ENCODE results near the gene ADAMTS20.
"Not testable (repeated sequence)": the region's sequence is repeated elsewhere in the genome, so short reads cannot be mapped to it uniquely, and the experiment has no call there.

The ADAMTS20 gene

GRCh38 chr12:43357141-43357540, 194.9 kb downstream of the ADAMTS20 start:
- FAIRE-seq = no peak
- TF ChIP-seq POLR2A (IDR thresholded peaks at IDR 0.05; ENCODE audit: low read depth, low read length) = no peak
- no peak for DNase-seq (ENCODE audit: insufficient read length, low spot score)

- no peak for TF ChIP-seq POLR2A (IDR thresholded peaks at IDR 0.05; ENCODE audit: low read depth, low read length)
- DNase-seq (ENCODE audit: insufficient read length, low spot score) (no peak), FAIRE-seq (no peak)
These were observed 200.0 kb downstream of the ADAMTS20 start for GRCh38 chr12:43352001-43352400.

- no peak for TF ChIP-seq POLR2A (IDR thresholded peaks at IDR 0.05; ENCODE audit: low read depth, low read length)
- FAIRE-seq (no peak), DNase-seq (ENCODE audit: insufficient read length, low spot score) (no peak)
These were observed 202.1 kb downstream of the ADAMTS20 start for GRCh38 chr12:43349863-43350262.

DNA sequence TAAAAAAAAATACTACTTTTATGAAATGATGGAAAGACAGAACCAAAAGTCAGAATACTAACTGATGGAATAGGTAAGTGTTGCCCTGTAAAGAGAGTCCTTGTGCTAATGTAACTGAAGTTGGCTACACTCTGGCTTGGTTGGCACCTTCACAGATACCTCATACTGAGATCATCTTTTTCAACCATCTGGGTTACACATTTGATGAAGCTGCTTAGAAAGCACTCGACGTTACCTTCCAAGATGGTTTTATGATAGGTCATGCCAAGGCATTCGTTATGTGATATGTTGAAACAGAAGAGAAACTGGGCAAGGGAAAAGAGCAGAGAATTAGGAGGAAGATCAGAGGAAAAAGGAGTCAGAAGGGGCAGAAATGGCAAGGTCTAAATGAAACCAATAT, 203.8 kb downstream of the ADAMTS20 start:
- no peak for DNase-seq (ENCODE audit: insufficient read length, low spot score)
- FAIRE-seq = no peak
- no peak for TF ChIP-seq POLR2A (IDR thresholded peaks at IDR 0.05; ENCODE audit: low read depth, low read length)

GRCh38 chr12:43347026-43347425, 205.0 kb downstream of the ADAMTS20 start:
- FAIRE-seq = no peak
- DNase-seq (ENCODE audit: insufficient read length, low spot score) = no peak
- no peak for TF ChIP-seq POLR2A (IDR thresholded peaks at IDR 0.05; ENCODE audit: low read depth, low read length)

- FAIRE-seq (no peak), DNase-seq (ENCODE audit: insufficient read length, low spot score) (no peak)
- no peak for TF ChIP-seq POLR2A (IDR thresholded peaks at IDR 0.05; ENCODE audit: low read depth, low read length)
These were observed 207.0 kb downstream of the ADAMTS20 start for GRCh38 chr12:43345023-43345422.

GRCh38 chr12:43341785-43342313, 210.2 kb downstream of the ADAMTS20 start:
- not testable (repeated sequence) for DNase-seq (ENCODE audit: insufficient read length, low spot score); FAIRE-seq

- peak; percentile 82 for FAIRE-seq
- DNase-seq (ENCODE audit: insufficient read length, low spot score) = peak; percentile 10
- no peak for TF ChIP-seq POLR2A (IDR thresholded peaks at IDR 0.05; ENCODE audit: low read depth, low read length)
These were observed 213.0 kb downstream of the ADAMTS20 start for GRCh38 chr12:43338848-43339526.

- TF ChIP-seq POLR2A (IDR thresholded peaks at IDR 0.05; ENCODE audit: low read depth, low read length) = no peak
- FAIRE-seq (peak; percentile 60), DNase-seq (ENCODE audit: insufficient read length, low spot score) (no peak)
These were observed 214.2 kb downstream of the ADAMTS20 start for GRCh38 chr12:43337571-43338444.

DNA sequence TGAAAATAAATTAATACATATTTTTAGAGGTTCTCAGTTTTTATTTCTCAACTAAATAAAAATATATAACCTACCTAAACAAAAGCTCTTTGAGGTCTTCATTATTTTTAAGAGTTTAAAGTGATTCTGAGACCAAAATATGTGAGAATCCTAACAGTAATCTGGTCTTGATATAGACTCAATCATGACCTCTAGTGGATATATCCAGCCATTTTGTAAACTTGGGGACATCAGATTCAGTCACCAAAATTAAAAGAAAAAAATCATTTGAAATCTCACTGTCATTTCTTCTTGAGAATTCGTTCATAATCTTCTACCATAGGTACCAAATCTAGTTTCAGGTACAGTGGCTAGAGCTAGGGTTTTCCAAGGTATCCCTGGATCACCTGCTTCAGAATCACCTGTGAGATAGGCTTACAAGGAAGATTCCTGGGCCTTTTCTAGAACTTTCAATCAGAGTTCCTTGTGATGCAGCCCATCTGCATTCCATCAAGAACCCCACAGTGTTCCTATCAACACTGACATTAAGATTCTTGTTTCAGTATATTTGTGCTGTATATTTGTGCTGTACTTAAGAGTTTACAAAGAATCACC, 214.9 kb downstream of the ADAMTS20 start:
- no peak for DNase-seq (ENCODE audit: insufficient read length, low spot score)
- peak; percentile 15 for FAIRE-seq
- no peak for TF ChIP-seq POLR2A (IDR thresholded peaks at IDR 0.05; ENCODE audit: low read depth, low read length)

- TF ChIP-seq POLR2A (IDR thresholded peaks at IDR 0.05; ENCODE audit: low read depth, low read length) = no peak
- no peak for DNase-seq (ENCODE audit: insufficient read length, low spot score)
- no peak for FAIRE-seq
These were observed 218.4 kb downstream of the ADAMTS20 start for GRCh38 chr12:43333644-43334043.

DNA sequence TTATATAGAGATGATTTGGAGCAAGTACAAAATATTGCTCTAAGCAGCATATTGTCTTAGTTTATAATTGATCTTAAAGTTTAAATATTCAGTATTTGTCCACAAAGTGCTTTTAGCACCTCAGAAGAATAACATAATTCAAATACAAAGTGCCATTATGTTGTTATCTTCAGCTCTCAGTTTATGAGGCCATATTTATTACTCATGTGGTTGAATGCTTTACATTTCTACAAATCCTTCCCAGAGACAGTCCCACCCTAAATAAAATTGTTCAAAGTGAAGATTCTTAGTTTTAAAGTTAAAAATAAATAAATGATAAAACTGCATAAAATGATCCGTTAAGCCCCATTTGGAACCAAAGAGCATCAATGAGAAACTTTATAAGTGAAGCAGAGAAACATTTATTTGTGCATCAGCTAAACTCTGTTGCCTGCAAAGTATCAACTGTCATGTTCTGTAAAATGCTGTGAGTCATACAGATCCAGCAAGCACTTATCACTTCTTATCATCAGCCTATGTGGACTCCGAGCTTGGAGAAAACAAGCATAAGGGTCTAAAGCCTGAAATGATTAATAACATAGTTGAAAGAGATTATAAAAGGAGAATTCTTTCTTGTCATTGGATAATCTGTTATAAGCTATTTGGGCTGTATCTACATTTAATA, 218.9 kb downstream of the ADAMTS20 start:
- DNase-seq (ENCODE audit: insufficient read length, low spot score) = no peak
- TF ChIP-seq POLR2A (IDR thresholded peaks at IDR 0.05; ENCODE audit: low read depth, low read length) = no peak
- peak; percentile 94 for FAIRE-seq

DNA sequence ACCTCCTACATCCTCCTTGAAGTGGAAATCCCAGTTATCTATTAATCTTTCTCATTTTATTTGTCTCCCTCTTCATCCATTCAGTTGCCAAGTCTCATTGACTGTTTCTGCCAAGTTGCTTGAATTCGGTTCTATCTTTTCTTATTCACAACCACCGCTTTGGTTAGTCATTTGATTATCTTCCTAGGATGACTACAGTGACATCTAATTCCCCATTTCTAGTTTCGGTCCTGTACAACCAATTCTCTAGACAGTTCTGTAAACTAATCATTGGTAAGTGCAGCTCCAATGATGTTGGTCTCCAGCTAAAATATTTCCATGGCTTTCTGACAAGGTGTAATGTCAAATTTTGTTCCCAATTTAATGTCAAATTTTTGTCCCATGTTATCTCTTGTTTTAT, 220.1 kb downstream of the ADAMTS20 start:
- no peak for TF ChIP-seq POLR2A (IDR thresholded peaks at IDR 0.05; ENCODE audit: low read depth, low read length)
- no peak for FAIRE-seq

DNA sequence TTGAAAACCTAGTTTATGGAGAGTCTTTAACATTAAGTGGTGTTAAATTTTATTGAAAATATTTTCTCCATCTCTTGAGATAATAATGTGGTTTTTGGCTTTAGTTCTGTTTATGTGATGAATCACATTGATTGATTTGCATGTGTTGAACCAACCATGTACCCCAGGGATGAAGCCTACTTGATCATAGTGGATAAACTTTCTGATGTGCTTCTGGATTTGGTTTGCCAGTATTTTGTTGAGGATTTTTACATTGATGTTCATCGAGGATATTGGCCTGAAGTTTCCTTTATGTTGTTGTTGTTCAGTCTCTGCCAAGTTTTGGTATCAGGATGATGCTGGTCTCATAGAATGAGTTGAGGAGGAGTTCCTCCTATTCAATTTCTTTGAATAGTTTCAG, 222.6 kb downstream of the ADAMTS20 start:
- no peak for FAIRE-seq
- TF ChIP-seq POLR2A (IDR thresholded peaks at IDR 0.05; ENCODE audit: low read depth, low read length) = no peak

More for the DNA sequence above, 220.1 kb downstream of the ADAMTS20 start:
- DNase-seq (ENCODE audit: insufficient read length, low spot score) = no peak

More for the DNA sequence above, 222.6 kb downstream of the ADAMTS20 start:
- DNase-seq (ENCODE audit: insufficient read length, low spot score) = no peak
